ENCODE measurements around the gene SPON1.

Gene SPON1

GRCh38 chr11:14190992-14191778 is 228.7 kb downstream of the SPON1 start:
- no peak for DNase-seq (ENCODE audit: low read depth)

- DNase-seq (ENCODE audit: low read depth), result no peak
These were observed 231.1 kb downstream of the SPON1 start for GRCh38 chr11:14193644-14194043.

GRCh38 chr11:14202251-14203196 is 240.0 kb downstream of the SPON1 start:
- DNase-seq (ENCODE audit: low read depth), result no peak

GRCh38 chr11:14203321-14203720 is 240.8 kb downstream of the SPON1 start:
- no peak for DNase-seq (ENCODE audit: low read depth)

- no peak for DNase-seq (ENCODE audit: low read depth)
These were observed 250.5 kb downstream of the SPON1 start for GRCh38 chr11:14212986-14213385.

- DNase-seq (ENCODE audit: low read depth), result no peak
These were observed 256.2 kb downstream of the SPON1 start for GRCh38 chr11:14218728-14219127.

GRCh38 chr11:14223636-14224288 is 261.2 kb downstream of the SPON1 start:
- DNase-seq (ENCODE audit: low read depth), result no peak

- no peak for DNase-seq (ENCODE audit: low read depth)
These were observed 261.9 kb downstream of the SPON1 start for GRCh38 chr11:14224395-14224794.

- DNase-seq (ENCODE audit: low read depth), result no peak
These were observed 263.1 kb downstream of the SPON1 start for GRCh38 chr11:14225666-14226065.

GRCh38 chr11:14228356-14228755 is 265.8 kb downstream of the SPON1 start:
- no peak for DNase-seq (ENCODE audit: low read depth)

GRCh38 chr11:14229472-14229871 is 266.9 kb downstream of the SPON1 start:
- DNase-seq (ENCODE audit: low read depth), result no peak

- DNase-seq (ENCODE audit: low read depth), result no peak
These were observed 267.9 kb downstream of the SPON1 start for GRCh38 chr11:14230407-14230806.

- DNase-seq (ENCODE audit: low read depth), result no peak
These were observed 270.1 kb downstream of the SPON1 start for GRCh38 chr11:14232652-14233051.

- DNase-seq (ENCODE audit: low read depth), result no peak
These were observed 271.9 kb downstream of the SPON1 start for GRCh38 chr11:14234446-14234845.

GRCh38 chr11:14235701-14236100 is 273.2 kb downstream of the SPON1 start:
- DNase-seq (ENCODE audit: low read depth), result no peak

GRCh38 chr11:14237444-14237961 is 275.0 kb downstream of the SPON1 start:
- DNase-seq (ENCODE audit: low read depth), result no peak

- no peak for DNase-seq (ENCODE audit: low read depth)
These were observed 277.7 kb downstream of the SPON1 start for GRCh38 chr11:14240221-14240620.

GRCh38 chr11:14240951-14241350 is 278.4 kb downstream of the SPON1 start:
- no peak for DNase-seq (ENCODE audit: low read depth)

GRCh38 chr11:14242187-14242586 is 279.7 kb downstream of the SPON1 start:
- DNase-seq (ENCODE audit: low read depth), result no peak

- DNase-seq (ENCODE audit: low read depth), result no peak
These were observed 280.2 kb downstream of the SPON1 start for GRCh38 chr11:14242733-14243132.

- DNase-seq (ENCODE audit: low read depth), result no peak
These were observed 282.4 kb downstream of the SPON1 start for GRCh38 chr11:14244926-14245325.

GRCh38 chr11:14245444-14245843 is 282.9 kb downstream of the SPON1 start:
- DNase-seq (ENCODE audit: low read depth), result no peak
